Measurements from ENCODE around the gene PSMD13.

GRCh38 chr11:223884-224283, 12.9 kb upstream of the PSMD13 start:
- TF ChIP-seq CTCF (IDR thresholded peaks at IDR 0.05) (no peak), ZFX (IDR thresholded peaks at IDR 0.05; ENCODE audit: borderline replicate concordance) (no peak)
